SKM-1 treated with dmso at 0.1 percent for 144 hours (cell line): Measurements from ENCODE around the gene SCTR.

ENCODE experiments used
- DNase-seq: peaks from one replicate; lab custom pipeline; 2025; ENCODE audit not compliant: unreplicated experiment; lab: John Stamatoyannopoulos, UW

SCTR gene

DNA sequence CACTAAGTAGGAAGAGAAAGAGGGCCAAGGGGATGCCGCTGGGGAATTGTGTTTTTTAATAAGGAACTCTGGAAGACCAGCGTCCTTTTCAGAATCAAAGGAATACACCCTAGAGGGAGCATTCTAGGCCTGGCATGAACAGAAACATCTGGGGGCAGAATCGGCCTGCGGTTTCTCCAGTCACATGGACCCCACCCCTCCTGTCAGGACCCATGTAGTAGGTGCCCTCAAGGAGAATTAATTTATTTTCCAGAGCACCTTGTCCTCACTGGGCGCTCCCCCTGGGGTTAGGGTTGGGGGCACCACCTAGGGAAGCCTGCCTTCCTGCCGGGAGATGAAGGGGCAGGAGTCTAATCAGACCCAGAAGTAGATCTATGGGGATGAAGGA is 48.4 kb downstream of the SCTR start:
- no peak for DNase-seq

DNA sequence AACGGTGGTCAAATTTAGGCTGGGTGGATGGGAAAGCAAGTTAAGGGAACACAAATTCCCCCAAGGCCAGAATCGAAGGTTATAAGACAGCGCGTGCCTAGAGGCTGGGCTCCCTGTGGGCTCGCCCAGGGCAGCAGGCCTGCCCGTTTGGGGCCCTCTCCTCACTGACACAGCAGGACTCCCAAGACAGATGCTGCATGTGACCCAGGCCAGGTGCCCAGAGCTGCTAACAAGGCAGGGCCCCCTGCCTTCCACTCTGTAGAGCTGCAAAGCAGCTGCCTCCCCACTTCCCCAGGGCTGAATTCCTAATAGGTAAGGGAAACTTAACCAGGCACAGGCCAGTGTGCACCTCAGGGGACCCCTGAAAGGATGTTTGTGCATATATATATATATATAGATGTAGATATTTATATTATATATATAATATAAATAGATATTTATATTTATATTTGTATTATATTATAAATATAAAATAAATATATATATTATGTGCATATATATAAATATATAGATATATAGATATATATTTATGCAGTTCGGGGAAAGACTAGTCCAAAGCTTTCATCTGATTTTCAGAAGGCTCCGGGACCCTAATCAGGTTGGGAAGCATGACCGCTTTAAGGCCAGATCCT is 48.9 kb downstream of the SCTR start:
- no peak for DNase-seq

DNA sequence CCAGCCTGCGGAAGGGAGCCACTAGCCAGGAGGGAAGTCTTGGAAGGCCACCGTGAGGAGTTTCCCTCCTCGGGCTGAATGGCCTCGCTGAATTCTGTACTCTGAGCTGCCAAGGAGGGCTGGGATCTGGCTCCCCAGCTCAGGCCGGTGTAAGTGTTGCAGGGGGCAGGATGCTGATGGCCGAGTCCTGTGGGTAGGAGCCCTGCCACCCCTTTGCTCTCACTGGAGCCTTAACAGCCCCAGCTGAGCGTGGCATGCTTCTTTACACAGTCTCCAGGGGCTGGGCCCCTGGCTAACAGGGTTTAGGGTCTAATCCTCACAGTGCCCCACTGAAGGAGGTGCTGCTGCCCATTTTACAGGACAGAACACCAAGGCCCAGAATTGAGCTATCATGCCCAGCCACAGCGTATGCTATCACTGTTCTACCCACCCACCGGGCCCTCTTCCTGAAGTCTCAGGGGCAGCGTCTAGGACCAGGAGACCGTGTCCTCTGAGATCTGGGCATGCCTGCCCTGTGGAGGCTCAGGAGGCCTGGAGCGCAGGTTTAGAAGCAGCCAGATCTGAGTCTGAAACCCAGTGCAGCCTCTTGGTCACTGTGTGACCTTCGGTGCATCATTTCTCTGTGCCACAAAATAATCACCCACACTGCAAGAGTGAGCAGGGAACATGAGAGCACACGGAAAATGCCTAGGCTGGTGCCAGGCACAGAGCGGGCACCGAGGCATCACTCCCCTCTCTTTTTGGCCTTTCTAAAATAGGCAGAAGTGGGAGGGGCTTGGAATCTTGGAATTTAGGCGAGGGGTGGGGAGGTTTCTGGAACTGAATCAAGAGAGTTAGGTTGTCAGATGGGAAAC is 49.7 kb downstream of the SCTR start:
- no peak for DNase-seq

DNA sequence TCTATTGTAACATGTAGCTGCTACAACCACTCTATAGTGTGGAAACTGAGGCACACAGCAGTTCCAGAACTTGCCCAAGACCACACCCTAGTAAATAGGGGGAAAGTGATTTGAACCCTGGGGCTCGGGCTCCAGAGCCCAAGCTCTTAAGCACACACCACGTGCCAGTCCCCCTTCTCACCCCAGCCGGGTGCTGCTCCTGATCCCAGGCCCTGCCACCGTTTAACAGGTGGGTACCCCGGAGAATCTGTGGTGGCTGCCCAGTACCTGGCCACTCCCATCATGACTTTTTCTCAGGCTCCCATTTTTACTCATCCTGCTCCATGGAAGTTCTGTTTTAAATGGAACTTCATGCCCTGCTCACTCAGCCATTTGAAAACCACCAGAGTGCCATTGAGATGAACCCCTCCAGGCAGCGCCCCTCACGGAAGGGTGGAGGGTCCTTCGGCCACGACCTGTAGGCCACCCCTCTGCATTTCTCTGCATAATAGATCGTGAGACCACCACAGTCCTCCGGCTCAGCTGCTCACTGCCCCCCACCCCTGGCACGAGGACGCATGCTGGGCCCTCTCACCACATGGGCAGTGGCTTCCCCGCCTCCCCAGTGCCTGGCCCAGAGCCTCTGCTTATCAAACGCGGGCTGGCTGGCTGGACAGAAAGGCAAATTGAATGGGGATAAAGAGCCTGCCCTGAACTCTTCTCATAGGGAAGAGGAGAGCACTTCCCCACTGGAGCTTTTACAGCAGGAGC is 50.5 kb downstream of the SCTR start:
- no peak for DNase-seq

DNA sequence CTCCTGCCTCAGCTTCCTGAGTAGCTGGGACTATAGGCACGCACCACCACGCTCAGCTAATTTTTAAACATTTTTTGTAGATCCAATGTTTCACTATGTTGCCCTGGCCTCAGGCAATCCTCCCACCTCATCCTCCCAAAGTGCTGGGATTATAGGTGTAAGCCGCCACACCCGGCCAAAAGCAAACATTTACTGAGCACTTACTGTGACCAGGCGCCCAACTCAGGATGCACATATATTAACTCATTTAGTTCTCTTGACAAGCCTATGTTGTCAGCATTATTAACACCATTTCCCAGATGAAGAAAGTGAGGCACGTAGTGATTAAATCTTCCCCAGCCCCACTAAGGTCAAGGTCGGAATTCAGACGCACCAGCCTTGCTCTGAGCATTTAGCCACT is 51.5 kb downstream of the SCTR start:
- no peak for DNase-seq

DNA sequence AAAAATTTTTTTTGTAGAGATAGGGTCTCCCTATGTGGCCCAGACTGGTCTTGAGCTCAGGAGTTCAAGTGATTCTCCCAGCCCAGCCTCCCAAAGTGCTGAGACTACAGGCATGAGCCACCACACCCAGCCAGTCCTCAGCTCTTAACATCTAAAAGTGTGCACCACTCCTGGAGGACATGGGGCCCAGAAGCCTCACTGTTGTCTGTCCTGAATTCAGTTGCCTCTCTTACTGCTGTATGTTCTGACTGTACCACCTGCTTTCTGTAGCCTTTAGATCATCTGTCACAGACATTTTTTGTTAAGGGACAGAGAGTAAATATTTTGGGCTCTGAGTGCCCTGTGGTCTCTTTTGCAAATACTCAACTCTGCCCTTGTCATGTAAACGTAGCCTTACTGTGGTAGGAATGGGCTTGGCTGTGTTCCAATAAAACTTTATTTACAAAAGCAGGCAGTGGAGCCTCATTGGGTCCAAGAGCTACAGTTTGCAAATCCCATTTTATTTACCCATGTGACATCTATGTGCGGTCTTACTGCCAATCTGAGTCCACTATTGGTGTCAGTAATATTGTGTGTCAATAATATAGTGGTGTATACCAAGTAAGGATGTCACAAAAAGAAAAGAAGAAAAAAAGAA is 54.5 kb downstream of the SCTR start:
- DNase-seq: no peak

DNA sequence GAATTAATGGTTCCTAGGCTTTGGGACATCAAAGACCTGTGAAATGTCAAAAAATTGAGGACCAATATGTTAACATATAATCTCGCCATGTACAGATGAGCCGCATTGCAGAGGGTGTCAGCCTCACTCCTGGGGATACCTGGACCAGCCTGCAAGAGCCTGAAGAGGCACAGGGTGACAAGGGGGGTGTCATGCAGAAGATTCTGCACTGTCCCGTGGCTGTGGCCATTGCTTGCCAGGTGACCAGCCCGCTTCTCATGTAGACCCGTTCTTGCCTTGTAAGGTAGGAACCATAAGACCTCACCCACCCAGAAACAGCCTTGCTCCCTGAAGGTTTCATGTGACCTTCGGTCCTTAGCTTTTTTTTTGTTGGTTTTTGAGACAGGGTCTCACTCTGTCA is 55.2 kb downstream of the SCTR start:
- no peak for DNase-seq

DNA sequence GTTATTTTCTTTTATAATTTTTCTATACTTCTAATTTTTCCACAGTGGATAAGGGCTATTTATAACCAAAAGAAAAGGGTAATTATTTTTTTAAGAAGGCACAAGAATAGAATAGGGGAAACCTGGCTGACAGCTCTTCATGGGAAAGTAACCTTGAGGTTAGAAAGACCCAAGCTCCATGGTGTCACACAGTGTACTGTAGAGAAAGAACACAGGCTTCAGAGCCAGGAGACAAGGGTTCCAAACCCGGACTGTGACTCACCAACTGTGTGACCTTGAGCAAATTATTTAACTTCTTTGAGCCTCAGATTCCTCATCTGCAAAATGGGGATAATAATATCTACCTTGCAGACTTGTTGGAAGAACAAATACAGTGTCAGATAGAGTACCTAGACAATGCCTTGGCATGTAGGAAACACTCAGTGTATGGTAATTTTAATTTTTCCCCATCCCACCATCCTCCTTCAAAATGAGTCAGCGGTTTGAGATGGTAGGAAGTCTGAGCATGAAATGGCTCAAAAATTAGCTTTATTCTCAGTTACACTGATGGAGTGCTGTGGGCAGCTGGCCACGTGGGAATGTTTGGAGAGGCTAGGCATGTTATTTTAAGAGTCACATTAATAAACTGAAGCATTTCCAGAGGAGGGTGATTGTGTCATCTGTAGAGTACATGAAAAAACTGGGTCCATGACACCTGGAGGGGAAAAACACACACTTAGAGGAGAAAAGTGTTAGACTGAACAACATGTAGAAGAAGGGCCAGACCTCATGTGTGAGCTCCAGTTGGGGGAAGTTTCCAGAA is 55.9 kb downstream of the SCTR start:
- no peak for DNase-seq

DNA sequence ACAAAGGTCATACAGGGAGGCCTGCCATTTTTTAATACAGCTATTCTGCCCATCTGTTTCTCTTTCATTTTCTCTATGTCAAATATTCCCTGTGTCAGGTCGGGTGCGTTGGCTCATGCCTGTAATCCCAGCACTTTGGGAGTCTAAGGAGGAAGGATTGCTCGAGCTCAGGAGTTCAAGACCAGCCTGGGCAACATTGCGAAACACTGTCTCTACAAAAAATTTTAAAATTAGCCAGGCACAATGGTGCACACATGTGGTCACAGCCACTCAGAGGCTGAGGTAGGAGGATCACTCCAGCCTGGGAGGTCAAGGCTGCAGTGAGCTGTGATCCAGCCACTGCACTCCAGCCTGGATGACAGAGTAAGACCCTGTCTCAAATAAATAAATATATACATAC is 57.9 kb downstream of the SCTR start:
- no peak for DNase-seq

DNA sequence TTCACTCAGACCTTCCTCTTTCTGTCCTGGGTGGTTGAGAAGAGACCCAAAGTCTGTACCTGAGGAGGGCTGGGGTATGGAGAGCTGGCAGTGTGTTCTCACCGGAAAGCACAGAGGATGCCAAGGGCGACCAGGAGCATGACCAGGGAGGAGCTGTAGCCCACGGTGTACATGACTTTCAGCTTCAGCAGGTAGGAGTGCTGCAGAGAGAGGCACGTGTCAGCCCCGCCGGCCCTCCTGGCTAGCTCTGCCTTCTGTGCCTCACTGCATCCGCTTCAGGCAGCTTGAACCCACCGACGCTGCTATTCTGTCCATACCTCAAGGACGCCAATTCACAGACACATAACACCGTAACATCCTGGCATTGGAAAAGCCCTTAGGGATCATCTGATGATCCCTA is 58.6 kb downstream of the SCTR start:
- no peak for DNase-seq

DNA sequence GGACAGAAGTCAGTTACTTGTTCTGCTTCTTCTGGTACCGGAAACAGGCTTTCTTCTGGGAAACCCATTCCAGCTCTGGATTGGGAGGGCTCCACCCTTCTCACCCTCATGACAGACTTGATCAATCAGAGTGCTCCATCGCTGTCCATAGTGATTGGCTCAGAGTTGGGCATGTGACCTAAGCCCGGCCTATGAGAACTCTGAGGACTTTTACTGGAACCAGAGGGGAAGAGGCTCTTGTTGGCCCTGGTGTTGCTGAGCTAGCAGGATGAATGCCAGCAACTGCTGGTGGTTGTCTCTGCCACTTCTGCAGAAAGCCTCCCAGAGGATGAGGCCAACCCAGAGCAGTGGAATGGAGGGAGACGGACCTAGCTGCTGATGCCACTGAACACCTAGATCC is 59.3 kb downstream of the SCTR start:
- DNase-seq: no peak

DNA sequence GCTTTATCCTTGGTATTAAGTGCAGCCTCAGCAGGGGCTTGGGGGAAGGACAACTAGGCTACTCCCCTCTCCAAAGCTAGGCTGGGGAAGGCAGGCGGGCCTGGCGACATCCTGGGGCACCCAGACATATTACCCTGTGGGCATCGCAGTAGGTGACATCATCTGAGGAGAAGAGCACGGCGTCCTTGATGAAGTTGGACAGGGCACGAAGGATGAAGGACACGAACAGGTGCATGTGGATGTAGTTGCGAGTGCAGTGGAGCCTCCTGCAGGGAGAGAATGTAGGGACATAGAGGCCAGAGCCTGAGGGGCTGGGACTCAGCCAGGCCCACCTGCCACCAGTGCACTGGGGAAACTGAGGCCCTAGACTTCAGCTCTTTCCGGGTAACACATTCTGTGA is 60.3 kb downstream of the SCTR start:
- DNase-seq: no peak

DNA sequence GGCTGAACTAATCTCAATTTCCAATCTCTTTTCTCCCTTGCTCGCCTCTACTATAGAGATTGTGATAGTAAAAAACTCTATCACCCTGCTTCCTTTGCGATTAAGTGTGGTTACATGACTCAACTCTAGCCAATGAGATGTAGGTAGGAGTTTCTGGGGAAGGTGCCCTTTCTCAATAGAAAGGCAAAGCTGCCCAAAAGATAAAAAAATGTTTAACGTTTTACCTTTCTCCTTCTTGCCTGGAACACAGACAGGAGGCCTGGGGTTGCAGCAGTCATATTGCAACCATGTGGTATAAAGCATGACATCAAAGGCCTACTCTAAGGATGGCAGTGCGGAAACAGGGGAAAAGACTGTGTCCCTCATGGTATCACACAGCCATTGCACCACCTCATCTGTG is 61.1 kb downstream of the SCTR start:
- DNase-seq: no peak

DNA sequence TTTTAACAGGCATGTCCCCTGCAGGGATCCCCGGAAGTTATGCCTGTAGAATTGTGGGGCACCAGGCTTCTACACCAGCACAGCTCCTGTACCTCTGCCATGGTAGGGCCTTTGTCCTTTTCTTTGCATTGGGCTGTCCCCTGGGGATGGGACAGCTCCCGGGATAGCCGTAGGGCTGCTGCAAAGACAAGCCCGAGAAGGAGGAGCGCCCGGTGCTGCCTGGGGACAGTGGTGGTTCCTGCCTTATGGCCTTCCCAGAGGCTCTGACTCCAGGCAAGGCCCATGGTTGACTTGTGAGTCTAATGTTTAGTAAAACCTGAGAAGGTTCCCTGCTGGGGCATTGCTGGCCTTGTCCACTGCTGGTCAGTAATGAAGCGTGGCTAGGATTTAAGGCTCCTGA is 61.7 kb downstream of the SCTR start:
- no peak for DNase-seq

DNA sequence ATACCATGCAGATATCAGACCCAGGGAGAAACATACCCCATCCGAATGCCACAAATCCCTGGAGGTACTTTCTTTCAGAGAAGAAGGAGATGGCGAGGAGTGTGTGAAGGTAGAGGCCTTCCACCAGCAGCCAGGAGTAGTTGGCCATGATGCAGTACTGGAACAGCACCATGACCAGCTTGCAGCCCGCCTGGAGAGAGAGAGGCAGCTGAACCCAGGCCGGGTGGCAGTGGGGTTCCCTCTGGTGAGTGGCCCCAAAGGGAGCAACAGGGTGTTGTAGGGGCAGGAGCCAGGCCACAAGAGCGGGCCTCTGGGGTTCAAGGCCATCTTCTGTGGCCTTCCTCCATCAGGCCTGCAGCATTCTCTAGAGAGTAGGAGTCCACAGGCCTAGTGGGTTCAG is 62.5 kb downstream of the SCTR start:
- DNase-seq: no peak

DNA sequence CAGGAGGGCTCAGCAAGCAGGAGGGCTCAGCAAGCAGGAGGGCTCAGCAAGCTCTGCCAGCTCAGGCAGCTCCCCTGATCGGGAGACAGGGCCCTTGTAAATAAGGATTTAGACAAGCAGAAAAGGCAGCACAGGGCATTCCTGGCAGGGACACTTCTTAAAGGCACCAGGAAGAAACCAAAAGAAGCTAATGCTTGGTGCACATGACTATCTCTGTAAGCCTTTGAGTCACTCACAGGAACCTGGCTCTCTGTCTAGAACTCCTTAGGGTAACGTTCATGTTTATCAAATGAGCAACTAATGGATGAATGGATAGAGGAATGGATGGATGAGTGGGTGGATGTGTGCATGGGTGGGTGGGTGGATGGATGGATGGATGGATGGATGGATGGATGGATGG is 64.2 kb downstream of the SCTR start:
- DNase-seq: no peak

DNA sequence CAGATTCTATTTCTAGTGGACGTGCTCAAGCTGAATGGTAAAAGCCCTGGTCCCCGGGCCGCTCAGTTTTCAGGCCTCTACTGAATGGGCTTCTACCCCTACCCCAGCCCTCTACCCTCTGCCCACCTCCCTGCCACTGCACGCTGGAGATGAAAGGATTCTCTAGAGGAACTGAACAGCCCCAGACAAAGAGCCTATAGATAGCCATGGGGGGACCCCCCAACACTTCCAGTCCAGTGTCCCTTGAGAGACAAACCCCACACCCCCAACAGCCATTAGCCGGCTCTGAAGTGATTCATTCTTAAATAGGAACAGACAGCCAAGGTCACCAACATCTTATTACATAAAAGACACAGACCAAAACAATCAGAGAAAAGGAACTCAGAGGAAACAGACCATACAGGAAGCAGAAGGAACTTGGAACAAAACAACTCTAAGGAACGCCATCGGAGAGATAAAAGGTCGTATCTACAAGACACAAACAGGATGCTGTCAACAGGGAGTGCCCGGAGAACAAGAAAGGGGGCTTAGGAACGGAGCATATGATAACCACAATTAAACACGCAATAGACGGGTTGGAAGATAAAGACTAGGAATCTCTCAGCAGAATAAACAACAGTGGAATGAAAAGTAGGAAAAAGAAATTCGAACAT is 69.1 kb downstream of the SCTR start:
- no peak for DNase-seq

DNA sequence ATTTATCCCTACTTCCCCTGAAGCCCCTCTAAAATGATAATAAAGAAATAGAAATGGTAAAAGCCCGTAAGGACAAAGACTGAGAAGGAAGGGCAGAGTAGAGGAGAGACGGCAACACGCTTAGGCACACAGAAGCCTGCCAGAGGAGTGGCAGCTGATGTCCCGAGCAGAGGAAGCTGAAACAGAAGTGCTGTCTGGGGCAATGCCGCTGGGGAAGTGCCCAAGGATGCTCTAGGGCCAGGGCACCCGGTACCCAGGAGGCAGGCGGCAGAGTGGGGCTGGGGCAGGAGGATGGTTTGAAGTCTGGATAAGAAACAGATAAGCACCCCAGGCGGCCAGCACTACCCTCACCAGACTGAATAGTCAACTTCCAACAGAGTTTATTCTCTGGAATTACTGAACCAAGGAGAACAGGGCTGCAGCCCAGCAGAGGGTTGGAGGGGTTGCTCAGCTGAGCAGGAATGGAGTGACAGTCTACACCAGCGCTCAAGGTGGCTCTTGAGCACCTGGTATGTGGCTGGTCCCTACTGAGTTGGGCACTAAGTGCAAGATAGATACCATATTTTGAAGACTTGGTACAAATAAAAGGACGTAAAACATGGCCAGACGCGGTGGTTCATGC is 70.2 kb downstream of the SCTR start:
- no peak for DNase-seq

DNA sequence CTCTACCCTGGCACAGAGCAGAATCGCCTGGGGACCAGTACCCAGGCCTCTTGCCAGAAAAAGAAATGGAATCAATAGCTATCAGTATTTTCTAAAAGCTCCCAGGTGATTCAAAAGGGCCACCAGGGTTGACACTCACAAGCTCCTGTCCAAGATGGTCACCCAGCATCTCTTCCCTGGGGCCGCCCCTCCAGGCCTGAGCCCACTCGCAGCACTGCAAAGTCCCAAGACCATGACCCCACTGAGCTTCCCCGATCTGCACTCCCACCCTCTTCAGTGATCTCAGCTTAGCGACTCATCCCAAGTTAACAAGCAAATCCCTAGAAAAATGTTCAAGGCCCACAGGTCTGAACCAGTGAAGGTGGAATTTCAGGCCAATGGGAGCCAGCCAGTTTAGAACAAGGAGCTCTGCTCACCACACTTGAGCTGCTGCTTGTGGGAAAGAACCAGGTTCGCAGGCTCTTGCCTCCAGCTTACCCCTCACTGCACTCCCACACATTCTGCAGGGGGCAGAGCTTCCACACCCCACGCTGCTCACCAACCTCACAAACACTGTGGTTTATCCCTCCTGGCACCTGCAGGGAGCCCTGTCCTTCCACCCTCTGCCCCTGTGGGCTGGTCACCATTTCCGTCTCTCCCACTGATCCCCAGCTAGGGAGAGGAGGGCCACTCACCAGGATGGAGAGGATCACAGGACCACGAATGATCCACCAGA is 72.8 kb downstream of the SCTR start:
- DNase-seq: no peak
